ENCODE results near the gene SLC66A3. TPM values are rescaled to one million over a fixed set of nuclear protein-coding genes. Genes with fewer than 3 reads are reported as not detected.

Gene SLC66A3
- polyA plus RNA-seq, 1 donor (not counting 4 experiments of a cell fraction or from before 2014, with no cell fraction given): 31.1 TPM

- DNase-seq (ENCODE audit: low read depth, low spot score) (no peak), FAIRE-seq (no peak)
- no peaks in the 10 kb centered on the region for H3K9me3 ChIP-seq (ENCODE audit: control insufficient read depth, low read depth, low read length)
- H3K4me1 ChIP-seq (ENCODE audit: control insufficient read depth, extremely low read depth, insufficient read depth, low read length): peaks cover 7% of the 10 kb centered on the region
- H3K9ac ChIP-seq (ENCODE audit: control insufficient read depth, extremely low read depth, insufficient read depth, low read length): no peak overlapping the region
- no peaks in the 10 kb centered on the region for H3K36me3 ChIP-seq (ENCODE audit: control insufficient read depth in 2 of 2, extremely low read depth in 1 of 2, insufficient read depth in 2 of 2, low read length in 2 of 2)
- H3K27ac ChIP-seq (ENCODE audit: control insufficient read depth, insufficient read depth, low read length): no peak overlapping the region
- H3K27me3 ChIP-seq (ENCODE audit: control insufficient read depth, extremely low read depth, insufficient read depth, low read length): no peaks in the 10 kb centered on the region
- H3K9me1 ChIP-seq (ENCODE audit: control insufficient read depth, extremely low read depth, insufficient read depth, low read length): no peaks in the 10 kb centered on the region
- dilution Hi-C loops (cut with MboI; ENCODE audit: extremely low pct_ligation_motif_present, low sequenced_read_pairs): no loop called here
- no peak for TF ChIP-seq EZH2 (IDR thresholded peaks at IDR 0.05; ENCODE audit: low read length)
- no peak for TF ChIP-seq CTCF (optimal IDR thresholded peaks at IDR 0.05 in 1 of 3, IDR thresholded peaks at IDR 0.05 in 1 of 3, conservative IDR thresholded peaks at IDR 0.05 in 1 of 3; ENCODE audit: extremely low read depth in 1 of 3, insufficient read depth in 2 of 3, low read length in 3 of 3)
- no peak overlapping the region for H2AFZ ChIP-seq (ENCODE audit: control insufficient read depth, low read length)
- H4K20me1 ChIP-seq (ENCODE audit: control insufficient read depth, extremely low read depth, insufficient read depth, low read length): no peaks in the 10 kb centered on the region
- H3K4me3 ChIP-seq (ENCODE audit: control insufficient read depth in 2 of 3, extremely low read depth in 1 of 3, insufficient read depth in 2 of 3, low read depth in 1 of 3, low read length in 3 of 3): no peak overlapping the region
- H3K79me2 ChIP-seq (ENCODE audit: control insufficient read depth, insufficient read depth, low read length): no peaks in the 10 kb centered on the region
- H3K4me2 ChIP-seq (ENCODE audit: control insufficient read depth, extremely low read depth, insufficient read depth, low read depth, low read length): no peak overlapping the region
Observed at GRCh38 chr2:11121823-11122155, 33.5 kb upstream of the SLC66A3 start.

- Histone ChIP-seq H3K4me3 (ENCODE audit: control insufficient read depth in 2 of 3, extremely low read depth in 1 of 3, insufficient read depth in 2 of 3, low read depth in 1 of 3, low read length in 3 of 3) (no peak overlapping the region), H3K27ac (ENCODE audit: control insufficient read depth, insufficient read depth, low read length) (no peak overlapping the region), H3K9me3 (ENCODE audit: control insufficient read depth, low read depth, low read length) (no peaks in the 10 kb centered on the region), H3K9ac (ENCODE audit: control insufficient read depth, extremely low read depth, insufficient read depth, low read length) (no peak overlapping the region), H2AFZ (ENCODE audit: control insufficient read depth, low read length) (no peak overlapping the region), H3K4me2 (ENCODE audit: control insufficient read depth, extremely low read depth, insufficient read depth, low read depth, low read length) (peak overlapping the region; percentile 5), H3K4me1 (ENCODE audit: control insufficient read depth, extremely low read depth, insufficient read depth, low read length) (peaks cover 7% of the 10 kb centered on the region), H3K27me3 (ENCODE audit: control insufficient read depth, extremely low read depth, insufficient read depth, low read length) (no peaks in the 10 kb centered on the region), H3K79me2 (ENCODE audit: control insufficient read depth, insufficient read depth, low read length) (no peaks in the 10 kb centered on the region), H4K20me1 (ENCODE audit: control insufficient read depth, extremely low read depth, insufficient read depth, low read length) (no peaks in the 10 kb centered on the region), H3K36me3 (ENCODE audit: control insufficient read depth in 2 of 2, extremely low read depth in 1 of 2, insufficient read depth in 2 of 2, low read length in 2 of 2) (no peaks in the 10 kb centered on the region), H3K9me1 (ENCODE audit: control insufficient read depth, extremely low read depth, insufficient read depth, low read length) (no peaks in the 10 kb centered on the region)
- TF ChIP-seq EZH2 (IDR thresholded peaks at IDR 0.05; ENCODE audit: low read length) (no peak), CTCF (optimal IDR thresholded peaks at IDR 0.05 in 1 of 3, IDR thresholded peaks at IDR 0.05 in 1 of 3, conservative IDR thresholded peaks at IDR 0.05 in 1 of 3; ENCODE audit: extremely low read depth in 1 of 3, insufficient read depth in 2 of 3, low read length in 3 of 3) (no peak)
- dilution Hi-C loops (cut with MboI; ENCODE audit: extremely low pct_ligation_motif_present, low sequenced_read_pairs): no loop called here
- FAIRE-seq (no peak), DNase-seq (ENCODE audit: low read depth, low spot score) (no peak)
Observed at GRCh38 chr2:11122380-11122779, 32.9 kb upstream of the SLC66A3 start.
